Dedifferentiated amniotic fluid mesenchymal stem cell (primary cell): Measurements from ENCODE around the gene IL12A.
A peak's percentile ranks its signal among the peaks of the same experiment; 100 is the strongest.

Experiments
- DNase-seq: peaks from one replicate; pipeline ENCODE4 v3.0.0-alpha.2; 2016; ENCODE audit errors: extremely low spot score

The IL12A gene

DNA sequence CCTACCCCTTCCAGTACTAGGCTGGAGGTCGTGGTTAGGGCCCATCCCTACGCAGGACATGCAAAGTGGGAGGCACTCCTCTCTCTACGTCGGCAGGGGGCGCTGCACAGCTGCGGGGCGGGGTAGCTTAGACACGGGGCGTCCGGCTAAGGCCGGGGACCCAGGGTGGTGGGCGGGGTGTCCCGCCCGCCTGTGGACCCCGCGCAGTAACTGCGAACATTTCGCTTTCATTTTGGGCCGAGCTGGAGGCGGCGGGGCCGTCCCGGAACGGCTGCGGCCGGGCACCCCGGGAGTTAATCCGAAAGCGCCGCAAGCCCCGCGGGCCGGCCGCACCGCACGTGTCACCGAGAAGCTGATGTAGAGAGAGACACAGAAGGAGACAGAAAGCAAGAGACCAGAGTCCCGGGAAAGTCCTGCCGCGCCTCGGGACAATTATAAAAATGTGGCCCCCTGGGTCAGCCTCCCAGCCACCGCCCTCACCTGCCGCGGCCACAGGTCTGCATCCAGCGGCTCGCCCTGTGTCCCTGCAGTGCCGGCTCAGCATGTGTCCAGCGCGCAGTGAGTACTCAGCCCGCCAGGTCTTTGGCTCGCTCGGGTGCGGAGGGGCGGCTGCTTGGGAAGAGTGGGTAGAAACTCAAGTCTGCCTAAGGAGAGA, at the start of gene IL12A:
IL12A (plus strand) TSS at position 219 of the 655 bp plus-strand sequence.
- peak; percentile 52 for DNase-seq

DNA sequence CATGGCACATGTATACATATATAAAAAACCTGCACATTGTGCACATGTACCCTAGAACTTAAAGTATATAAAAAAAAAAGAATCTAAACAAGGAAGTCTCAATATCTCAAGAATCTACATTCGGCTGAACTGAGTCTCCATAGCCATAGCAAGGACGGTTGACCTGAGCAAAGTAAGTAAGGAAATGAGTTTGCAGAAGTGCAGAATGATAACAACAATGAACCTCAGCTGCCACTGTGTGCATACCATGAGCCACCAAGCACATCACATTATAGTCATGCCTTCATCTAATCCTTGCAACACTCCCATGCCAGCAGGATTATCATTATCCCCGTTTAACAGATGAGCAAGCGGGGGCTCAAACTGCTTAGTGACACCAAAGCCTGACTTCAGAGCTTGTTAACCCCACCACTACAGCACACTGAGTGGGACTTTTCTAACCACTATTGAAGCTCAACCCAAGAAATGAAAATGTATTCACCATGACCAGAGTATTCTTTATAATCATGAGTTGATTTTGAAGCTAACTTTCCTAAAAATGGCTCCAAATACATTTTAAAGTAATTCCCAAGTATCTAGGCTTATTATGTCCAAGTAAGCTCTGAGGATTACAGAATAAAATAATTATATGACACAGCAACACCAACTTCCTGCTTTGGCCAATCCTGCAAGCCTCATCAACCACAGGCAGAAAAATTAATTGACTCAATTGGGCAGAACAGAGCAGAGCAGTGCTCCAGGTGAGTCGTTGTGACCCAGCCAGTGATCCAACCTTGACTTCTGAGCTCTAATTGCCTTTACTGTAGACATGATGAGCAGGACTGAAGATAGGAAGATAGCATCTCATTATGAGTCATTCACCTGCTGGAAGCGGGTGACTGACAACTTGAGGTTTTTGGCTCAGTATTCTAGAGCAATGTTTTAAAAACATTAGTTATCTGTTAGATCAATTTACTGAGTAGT, 47.3 kb upstream of the IL12A start:
- no peak for DNase-seq

DNA sequence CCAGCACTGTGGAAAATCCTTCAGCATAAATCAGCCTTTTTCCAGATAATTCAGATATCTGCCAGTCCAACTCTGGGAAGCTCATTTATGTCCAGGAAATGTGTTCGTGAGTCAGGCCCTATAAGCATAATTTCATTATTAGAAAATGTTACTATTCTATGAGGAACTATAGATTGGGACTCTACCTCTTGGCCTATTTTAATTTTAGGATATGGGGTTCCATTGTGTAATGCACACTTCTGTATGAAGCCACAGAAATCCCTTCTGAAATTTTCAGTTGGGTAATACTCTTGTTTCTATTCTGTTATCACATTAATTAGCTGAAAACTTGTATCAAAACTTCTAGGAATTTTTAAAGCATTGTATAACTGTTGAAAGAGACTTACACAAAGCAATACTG, 43.9 kb upstream of the IL12A start:
- DNase-seq, result no peak

DNA sequence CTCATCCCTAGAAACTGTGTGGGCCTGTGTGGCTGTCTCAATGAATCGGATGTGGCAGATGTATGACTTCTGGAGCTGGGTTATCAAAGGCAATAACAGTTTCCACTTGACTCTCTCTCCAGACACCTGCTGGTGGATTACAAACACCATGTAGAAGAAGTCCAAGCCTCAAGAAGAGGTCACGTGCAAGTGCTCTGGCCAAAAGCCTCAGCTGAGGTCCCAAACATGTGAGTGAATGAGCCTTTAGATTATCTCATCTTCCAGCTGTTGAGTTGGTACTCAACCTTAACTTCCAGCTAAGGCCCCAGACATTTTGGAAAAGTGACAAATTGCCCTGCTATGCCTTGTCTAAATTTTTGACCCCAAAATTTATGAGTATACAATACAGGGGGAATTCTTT, 42.7 kb upstream of the IL12A start:
- DNase-seq, result no peak

DNA sequence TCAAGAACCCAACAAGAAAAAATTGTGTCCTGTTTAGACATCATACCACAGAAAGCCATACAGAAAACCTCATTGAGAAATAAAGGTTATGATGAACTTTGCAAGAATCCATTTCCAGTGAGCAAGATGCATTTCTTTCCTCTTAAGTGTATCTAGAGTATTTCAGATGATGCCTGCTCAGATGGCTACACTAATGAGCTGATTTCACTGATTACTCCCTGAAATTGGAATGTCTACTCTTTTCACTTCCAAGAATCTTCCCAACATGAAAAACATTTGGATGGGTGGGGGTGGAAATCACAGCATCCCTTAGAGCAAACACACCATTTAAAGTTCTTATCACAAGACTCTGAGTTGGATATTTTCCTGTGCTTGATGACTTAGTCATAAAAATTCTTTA, 41.4 kb upstream of the IL12A start:
- DNase-seq, result peak; percentile 21

DNA sequence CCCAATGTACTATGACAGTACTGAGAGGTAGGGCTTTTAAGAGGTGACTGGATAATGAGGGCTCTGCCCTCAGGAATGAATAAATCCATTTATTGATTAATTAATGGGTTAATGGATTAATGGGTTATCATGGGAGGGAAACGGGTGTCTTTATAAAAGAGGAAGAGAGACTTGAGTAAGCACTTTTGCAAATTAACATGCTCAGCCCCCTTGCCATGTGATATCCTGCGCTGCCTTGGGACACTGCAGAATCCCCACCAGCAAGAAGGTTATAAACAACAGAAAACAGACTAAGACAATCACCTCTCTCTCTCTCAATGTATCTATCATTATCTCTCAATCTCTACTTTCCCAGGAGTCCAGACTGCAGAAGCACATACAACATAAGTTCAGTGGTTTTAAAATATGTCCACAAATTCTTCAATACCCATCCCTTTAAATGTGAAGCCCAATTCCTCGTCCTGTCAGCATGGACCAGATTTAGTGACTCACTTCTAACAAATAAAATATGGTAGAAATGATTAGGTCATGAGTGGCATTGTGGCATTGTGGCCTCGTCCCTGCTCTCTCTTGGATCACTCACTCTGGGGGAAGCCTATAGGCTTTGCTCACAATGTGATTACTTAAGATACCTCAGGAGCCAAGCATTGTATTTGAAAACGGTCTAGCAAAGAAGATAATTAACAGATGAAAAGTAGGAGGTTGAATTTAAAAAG, 40.0 kb upstream of the IL12A start:
- no peak for DNase-seq

DNA sequence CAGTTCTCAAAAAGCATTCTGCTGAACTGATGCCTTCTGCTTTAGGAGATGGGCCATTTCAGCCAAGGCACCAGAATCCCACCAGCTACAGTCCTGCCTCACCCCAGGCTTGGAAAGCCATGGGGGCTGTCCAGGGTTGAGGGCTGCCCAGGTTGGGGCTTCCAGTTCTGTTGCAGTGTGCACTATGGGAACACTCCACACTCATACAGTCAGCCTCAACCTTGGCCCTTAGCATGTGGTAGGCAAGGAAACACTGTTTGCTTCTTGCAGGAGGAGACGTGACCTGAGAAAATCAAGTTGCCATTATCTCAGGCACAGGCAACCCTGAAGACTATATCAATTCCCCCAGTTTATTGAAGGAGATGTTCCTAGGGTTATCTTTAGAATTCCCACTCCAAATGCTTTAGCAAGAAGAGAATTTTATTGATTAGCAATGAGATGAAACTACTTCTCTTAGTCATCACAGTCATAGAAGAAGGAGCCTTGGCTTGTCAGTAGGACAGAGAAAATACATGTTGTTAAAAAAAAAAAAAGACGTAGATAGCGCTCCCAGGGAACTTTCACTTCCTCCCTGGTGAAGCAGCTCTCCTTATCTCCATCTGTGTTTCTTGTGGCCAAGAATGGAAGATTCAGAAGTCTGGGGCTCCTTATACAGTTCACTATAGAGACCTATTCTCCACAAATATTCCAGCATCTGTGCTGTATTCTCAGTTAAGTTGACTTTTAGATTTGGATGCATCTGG, 38.3 kb upstream of the IL12A start:
- no peak for DNase-seq

DNA sequence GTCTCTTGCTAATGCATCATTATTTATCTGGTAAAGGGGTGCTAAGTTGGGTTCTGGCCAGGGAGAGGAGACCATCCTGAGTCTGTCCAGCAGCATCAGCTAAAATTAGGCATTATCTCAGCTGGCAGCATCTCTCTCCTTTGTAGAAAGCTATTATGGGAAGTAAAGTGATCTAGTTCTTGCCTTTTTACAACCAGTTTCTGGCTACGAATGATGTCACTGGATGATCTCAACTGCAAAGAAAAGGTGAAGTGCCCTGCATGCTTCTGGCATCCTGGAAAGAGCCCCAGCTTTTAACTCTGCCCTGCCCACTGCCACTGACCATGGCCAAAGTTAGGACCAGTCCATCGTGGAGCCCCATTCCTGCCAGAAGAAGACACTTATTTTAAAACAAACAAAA, 37.1 kb upstream of the IL12A start:
- no peak for DNase-seq

DNA sequence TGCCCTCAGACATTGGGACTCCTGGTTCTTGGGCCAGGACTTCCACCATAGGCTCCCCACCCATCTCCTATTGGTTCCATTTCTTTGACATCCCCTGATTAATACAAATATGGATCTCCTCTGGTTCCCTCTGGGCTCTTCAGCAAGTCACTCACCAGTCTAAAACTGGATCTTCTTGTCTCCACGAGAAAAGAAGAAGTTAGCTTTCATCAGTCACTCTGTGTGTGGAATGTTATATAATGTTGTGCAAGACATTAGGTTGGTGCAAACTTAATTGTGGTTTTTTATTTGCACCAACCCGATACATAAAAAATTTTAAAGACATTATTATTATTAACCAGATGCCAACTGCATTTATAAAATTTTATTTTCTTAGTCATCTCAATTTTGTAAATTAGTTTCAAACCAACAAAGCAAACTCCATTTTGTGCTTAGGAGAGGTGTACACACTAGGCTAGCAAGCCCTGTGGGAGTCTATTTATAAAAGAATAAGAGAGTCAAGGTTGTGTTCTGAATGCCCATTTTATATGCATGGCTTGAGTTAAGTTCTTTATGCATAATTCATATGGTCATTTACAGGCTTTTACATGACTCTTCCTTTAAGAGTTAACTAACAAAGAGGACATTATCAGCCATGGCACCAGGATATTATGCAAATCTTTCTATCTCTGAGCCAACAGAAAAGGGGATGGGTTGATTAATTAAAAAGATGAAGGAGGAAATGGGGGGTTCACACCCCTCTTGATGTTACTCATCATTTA, 35.1 kb upstream of the IL12A start:
- DNase-seq, result no peak

DNA sequence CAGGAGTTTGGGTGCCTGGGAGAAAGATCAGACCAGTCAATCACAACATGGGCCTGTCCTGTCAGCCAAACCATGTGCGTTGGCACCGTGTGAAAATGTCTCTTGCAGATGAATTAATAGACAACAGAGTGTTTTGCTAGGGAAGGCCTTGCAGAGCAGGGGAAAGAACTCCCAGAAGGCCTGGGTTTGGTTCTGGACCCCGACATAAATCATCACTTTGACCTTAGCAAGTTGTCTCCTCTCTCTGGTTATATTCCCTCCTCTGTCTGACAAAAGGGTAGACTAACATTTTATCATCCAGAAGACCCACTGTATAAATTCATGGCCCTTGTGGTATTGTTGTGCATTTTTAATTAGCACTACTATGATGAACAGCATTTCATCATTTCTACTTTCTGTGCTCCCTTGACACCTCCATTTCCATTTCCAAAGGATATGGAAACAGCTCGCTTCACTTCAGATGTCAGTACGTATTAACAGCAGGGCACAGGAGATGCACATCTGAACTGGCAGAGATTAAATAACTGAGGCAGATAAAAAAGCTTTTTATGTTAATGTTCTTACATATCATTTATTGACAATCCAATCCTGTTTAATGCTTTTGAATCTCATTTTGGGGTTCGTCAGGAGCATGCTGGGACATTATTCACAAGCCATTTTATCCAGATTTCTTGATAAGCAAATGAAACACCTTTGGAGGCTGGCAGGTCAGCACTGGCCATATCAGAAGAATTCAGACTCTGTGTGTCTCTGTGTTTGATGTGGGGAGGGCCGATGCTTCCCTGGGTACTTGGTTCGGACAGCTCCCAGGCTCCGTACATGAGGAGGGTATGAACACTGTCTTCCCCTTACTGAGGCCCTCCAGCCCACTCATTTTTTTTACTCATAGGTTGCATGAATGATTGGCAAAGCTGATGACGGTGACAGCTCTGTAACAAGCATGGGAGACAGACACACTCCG, 28.2 kb upstream of the IL12A start:
- DNase-seq, result no peak

DNA sequence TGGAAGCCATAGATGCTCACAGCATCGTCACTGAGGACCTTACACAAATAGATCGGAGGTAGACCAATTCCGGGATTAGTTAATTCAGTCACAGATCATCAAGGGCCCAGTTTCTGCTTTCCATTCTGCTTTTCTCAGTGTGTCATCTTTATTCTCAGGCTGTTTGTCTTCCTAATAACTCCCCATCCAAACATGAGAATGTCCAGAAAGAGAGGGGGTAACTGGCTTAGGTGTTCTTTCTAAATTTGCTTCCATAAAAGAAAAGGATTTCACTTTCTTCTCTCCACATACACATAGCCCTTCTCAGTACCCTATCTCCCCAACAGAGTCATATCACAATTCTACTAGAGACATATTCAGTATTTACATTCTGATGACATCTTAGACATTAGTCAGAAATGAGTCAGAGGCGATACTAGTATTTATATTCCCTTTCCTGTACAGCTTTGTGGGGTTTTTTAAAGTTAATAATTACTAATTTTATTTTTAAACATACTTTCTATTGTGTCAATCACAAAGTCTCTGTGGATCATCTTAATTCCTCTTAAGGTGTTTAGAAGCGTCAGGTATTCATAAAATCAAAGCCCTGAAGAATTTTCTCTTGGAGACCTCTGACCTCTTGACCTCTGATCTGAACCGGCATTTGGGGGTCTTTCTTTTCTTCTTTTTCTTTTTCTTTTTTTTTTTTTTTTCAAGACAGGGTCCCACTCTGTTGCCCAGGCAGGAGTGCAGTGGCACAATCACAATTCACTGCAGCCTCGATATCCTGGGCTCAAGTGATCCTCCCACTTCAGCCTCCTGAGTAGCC, 24.3 kb upstream of the IL12A start:
- peak; percentile 61 for DNase-seq

DNA sequence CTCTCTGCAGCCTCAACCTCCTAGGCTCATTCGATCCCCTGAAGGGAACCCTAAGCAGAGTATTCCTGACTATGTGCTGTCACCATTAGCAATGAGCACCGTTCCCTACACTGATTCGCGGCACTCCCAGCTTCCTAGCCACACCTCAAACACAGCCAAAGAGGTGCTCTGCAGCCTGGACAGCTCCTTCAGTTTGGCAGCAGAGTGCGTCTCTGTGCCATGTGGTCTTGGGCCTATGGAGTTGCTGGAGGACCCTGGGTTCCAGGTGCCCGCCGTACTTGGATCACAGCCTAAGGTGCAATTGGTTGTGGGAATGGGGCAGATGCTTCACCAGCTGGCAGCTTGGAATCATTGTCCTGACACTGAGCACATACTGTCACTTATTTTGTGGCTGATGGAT, 17.3 kb upstream of the IL12A start:
- no peak for DNase-seq

DNA sequence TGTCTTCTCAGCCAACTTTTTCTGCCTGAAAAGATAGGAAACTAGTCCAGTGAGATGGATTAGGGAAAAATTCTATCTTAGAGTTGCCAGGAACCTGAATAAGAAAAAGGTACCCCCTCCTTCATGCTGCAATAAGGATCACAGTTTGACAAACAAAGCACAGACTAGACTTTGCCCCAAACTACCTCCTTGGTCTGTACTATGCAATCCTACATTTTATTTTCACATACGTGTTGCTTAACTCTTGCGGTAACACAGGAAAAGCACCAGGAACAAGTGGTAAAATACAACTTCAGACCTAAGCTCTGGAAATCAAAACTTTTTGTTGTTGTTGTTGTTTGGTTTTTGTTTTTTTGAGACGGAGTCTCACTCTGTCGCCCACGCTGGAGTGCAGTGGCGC, 11.3 kb upstream of the IL12A start:
- DNase-seq, result no peak

DNA sequence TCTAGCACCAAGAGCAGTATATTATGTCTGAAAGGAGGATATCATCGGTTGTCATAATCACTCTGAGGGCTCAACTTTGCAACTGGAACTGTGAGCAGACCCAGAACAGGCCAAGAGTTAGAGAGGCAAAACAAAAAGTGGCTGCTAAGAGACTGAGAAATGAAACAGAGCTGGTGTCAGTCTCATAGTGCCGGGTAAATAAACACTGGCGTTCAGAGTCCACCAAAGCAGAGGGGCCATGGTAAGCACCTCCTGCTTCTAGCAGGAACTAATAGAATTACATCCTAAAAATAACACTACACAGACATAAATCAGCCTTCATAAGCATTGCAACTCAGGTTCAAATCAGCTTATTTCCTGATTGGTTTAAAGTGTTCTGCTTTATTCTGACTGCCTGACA, 10.3 kb upstream of the IL12A start:
- DNase-seq, result no peak

DNA sequence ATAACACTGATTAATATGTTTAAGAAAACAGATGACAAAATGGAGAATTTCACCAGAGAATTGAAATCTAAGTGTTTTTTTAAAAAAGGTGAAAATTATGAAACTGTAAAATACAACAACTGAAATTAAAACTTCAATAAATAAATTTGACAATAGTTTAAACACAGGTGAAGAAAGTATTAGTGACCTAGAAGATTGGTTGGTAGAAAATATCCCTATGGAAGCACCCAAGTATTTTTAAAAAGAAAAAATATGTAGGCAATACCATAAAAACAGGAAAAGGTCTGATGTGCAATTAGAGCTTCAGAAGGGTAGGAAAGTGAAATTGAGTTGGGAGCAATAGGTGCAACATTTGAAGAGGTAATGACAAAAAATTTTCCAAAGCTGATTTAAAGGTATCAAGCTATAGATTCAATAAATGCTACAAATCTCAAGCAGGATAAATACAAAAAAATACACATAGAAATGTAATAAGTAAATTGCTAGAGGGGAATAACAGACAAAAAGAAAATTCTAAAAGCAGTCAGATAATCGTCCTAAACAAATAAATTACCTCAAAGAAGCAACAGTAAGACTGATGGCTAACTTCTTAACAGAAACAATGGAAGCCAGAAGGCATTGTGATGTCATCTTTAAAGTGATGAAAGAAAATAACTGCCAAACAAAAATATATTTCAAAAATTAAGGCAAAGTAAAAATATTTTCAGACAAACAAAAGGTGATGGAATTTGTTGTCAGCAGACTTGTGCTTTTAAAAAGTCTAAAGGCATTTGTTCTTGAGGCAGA, 9.5 kb upstream of the IL12A start:
- DNase-seq, result no peak

DNA sequence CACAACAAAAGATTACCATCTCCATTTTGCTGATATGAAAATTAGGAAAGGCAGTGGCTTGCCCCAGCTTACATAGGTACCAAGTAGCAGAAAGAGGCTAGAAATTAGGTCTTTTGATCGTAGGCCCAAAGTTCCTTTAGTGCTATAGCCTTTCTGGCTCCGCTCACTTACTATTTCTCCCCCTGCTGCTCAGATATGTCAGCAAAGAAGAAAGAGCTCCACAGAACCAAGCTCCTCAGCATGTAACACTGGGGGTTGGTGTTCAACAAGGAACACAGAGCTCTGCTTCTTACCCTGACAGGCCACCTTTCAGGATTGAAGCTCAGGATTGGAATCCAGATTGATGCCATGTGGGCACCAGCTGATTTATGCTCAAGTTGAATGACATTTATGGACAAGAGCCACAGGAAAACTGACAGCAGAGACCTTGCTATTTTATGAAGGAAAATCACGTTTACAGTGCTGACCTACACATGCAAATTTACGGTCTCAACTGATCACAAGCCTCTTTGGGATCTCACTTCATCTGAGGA, 6.1 kb upstream of the IL12A start:
- no peak for DNase-seq

DNA sequence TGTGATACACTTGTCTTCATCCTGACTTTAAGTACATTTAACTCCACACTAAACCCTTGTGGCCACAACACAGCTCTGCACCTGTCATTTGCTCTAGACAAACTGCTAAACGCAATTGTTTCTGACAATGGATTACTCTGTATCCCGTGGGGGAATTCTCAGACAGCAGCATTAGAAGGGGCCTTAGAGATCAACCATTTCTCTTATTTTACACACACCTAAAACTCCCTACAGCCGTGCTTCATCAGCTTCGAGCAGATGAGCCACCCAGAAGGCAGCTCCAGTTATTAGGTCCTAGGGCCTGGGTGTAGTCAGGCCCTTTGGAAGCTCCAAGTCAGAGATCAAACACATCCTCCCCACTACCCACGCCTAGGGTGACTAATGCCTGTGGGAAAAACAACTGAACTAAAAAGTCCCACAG, 1.3 kb upstream of the IL12A start:
- DNase-seq, result no peak
